Upper lobe of left lung (tissue), 6 donors: ENCODE measurements around the gene DCUN1D4. TPM values are rescaled to one million over a fixed set of nuclear protein-coding genes. Genes with fewer than 3 reads are reported as not detected.

ENCODE experiments used
- ATAC-seq, 2 donors: fragments of 200-7000 bp; cut with Tn5 transposase; one replicate each; pipeline ENCODE4 v1.9.1; 2022; ENCODE audit warnings: mild to moderate bottlenecking in 2 of 2, moderate library complexity in 2 of 2; ENCODE audit not compliant: low FRiP score in 2 of 2
- DNase-seq, 2 donors: peaks; one replicate each; pipeline ENCODE4 v3.0.0-alpha.2; 2019 to 2020
- H3K27ac ChIP-seq, 4 donors: fragments of 200-600 bp; sonication (generic); one replicate each; pipeline ENCODE4 v1.5.1; 2016 to 2019
- H3K27me3 ChIP-seq, 4 donors: fragments of 200-600 bp; sonication (generic); one replicate each; pipeline ENCODE4 v1.5.1; 2017 to 2019
- H3K36me3 ChIP-seq, 4 donors: fragments of 200-600 bp; sonication (generic); one replicate each; pipeline ENCODE4 v1.5.1; 2016 to 2019
- H3K4me1 ChIP-seq, 4 donors: fragments of 200-600 bp; sonication (generic); one replicate each; pipeline ENCODE4 v1.5.1; 2018 to 2019
- H3K4me3 ChIP-seq, 4 donors: fragments of 200-600 bp; sonication (generic); one replicate each; pipeline ENCODE4 v1.5.1; 2017 to 2019; ENCODE audit warnings: mild to moderate bottlenecking in 2 of 4, moderate library complexity in 1 of 4
- H3K9me3 ChIP-seq, 4 donors: fragments of 200-600 bp; sonication (generic); one replicate each; pipeline ENCODE4 v1.5.1; 2018 to 2019
- CTCF ChIP-seq, 6 experiments: fragments of 450-650 bp in 4 of 6; fragments of 200-600 bp in 2 of 6; sonication (generic) in 2 of 6; IDR thresholded peaks; one replicate each; pipeline ENCODE4 v1.5.1; 2016 to 2019; ENCODE audit warnings: antibody characterized with exemption in 6 of 6
- EP300 ChIP-seq, 4 donors: sonication (generic); formaldehyde crosslinking; IDR thresholded peaks; one replicate each; pipeline ENCODE4 v1.5.1; 2017; ENCODE audit warnings: antibody characterized with exemption in 4 of 4, control low read depth in 2 of 4
- POLR2A ChIP-seq, 4 donors: fragments of 450-650 bp; IDR thresholded peaks; one replicate each; pipeline ENCODE4 v1.5.1; 2016 to 2017; ENCODE audit warnings: antibody characterized with exemption in 4 of 4, mild to moderate bottlenecking in 2 of 4
- POLR2AphosphoS5 ChIP-seq, 2 donors: sonication (generic); formaldehyde crosslinking; IDR thresholded peaks; one replicate each; pipeline ENCODE4 v1.5.1; 2017; ENCODE audit warnings: antibody characterized with exemption in 2 of 2
- WGBS, 2 donors: methylation state at CpG; one replicate each; pipeline ENCODE4 v1.1.5; 2017 to 2018; 5-methylcytosine and 5-hydroxymethylcytosine counted together
- total RNA-seq, 6 donors: library from RNA; depleted of rRNA in 4 of 6; stranded (reverse); fragments of >200 nt in 4 of 6; gene quantifications; one replicate each; pipeline versions ENCODE4 v1.1.0 to v1.2.1, GENCODE V29; 2016 to 2021
- donor health status: DM: no; HTN: no; CAD: no; lungs with moderate emphysema.
- donor health status: DM: no; HTN: yes; CAD: no; lungs with severe emphysema.

The DCUN1D4 gene
- total RNA-seq, 6 donors from 2014 or later, result 18.8 to 47.6 (median 31.2) TPM

GRCh38 chr4:51831133-51831532, 11.8 kb upstream of the DCUN1D4 start:
- H3K4me3 ChIP-seq, result no peak overlapping the region
- peak in 1 of 2 donors; percentile 47 for DNase-seq
- H3K36me3 ChIP-seq, result no peaks in the 10 kb centered on the region
- 25 to 29% methylated on average over 3 of the region's 3 CpGs for WGBS, 2 donors
- no peaks in the 10 kb centered on the region for H3K4me1 ChIP-seq
- ATAC-seq, result peak in 1 of 2 donors; percentile 81
- no peaks in the 10 kb centered on the region for H3K27me3 ChIP-seq
- no peak overlapping the region for H3K27ac ChIP-seq
- TF ChIP-seq EP300 (IDR thresholded peaks at IDR 0.05) (no peak), POLR2A (IDR thresholded peaks at IDR 0.05) (no peak), CTCF (IDR thresholded peaks at IDR 0.05) (peak in 5 of 6 experiments; percentile 40 to 67 (median 48)), POLR2AphosphoS5 (IDR thresholded peaks at IDR 0.05) (no peak)
- no peaks in the 10 kb centered on the region for H3K9me3 ChIP-seq

GRCh38 chr4:51833236-51833635, 9.7 kb upstream of the DCUN1D4 start:
- no peak overlapping the region for H3K27ac ChIP-seq
- no peaks in the 10 kb centered on the region for H3K4me1 ChIP-seq
- no peaks in the 10 kb centered on the region for H3K9me3 ChIP-seq
- H3K4me3 ChIP-seq, result no peak overlapping the region
- no peak for TF ChIP-seq EP300 (IDR thresholded peaks at IDR 0.05)
- TF ChIP-seq POLR2AphosphoS5 (IDR thresholded peaks at IDR 0.05), result no peak
- no peak for TF ChIP-seq POLR2A (IDR thresholded peaks at IDR 0.05)
- TF ChIP-seq CTCF (IDR thresholded peaks at IDR 0.05), result no peak
- DNase-seq (no peak), ATAC-seq (no peak)
- no peaks in the 10 kb centered on the region for H3K36me3 ChIP-seq
- H3K27me3 ChIP-seq, result no peaks in the 10 kb centered on the region

- Histone ChIP-seq H3K4me1 (no peaks in the 10 kb centered on the region), H3K9me3 (no peaks in the 10 kb centered on the region), H3K36me3 (no peaks in the 10 kb centered on the region), H3K4me3 (no peak overlapping the region), H3K27ac (no peak overlapping the region), H3K27me3 (no peaks in the 10 kb centered on the region)
- no peak for TF ChIP-seq EP300 (IDR thresholded peaks at IDR 0.05)
- TF ChIP-seq CTCF (IDR thresholded peaks at IDR 0.05), result no peak
- no peak for TF ChIP-seq POLR2A (IDR thresholded peaks at IDR 0.05)
- TF ChIP-seq POLR2AphosphoS5 (IDR thresholded peaks at IDR 0.05), result no peak
- DNase-seq, result no peak
- no peak for ATAC-seq
- 88 to 100% methylated on average over 1 of the region's 1 CpG for WGBS, 2 donors
These were observed 7.9 kb upstream of the DCUN1D4 start for GRCh38 chr4:51835079-51835478.

- H3K4me3 ChIP-seq, result no peak overlapping the region
- H3K9me3 ChIP-seq, result no peaks in the 10 kb centered on the region
- H3K27me3 ChIP-seq, result no peaks in the 10 kb centered on the region
- DNase-seq (no peak), ATAC-seq (no peak)
- TF ChIP-seq EP300 (IDR thresholded peaks at IDR 0.05) (no peak), POLR2AphosphoS5 (IDR thresholded peaks at IDR 0.05) (no peak), CTCF (IDR thresholded peaks at IDR 0.05) (no peak), POLR2A (IDR thresholded peaks at IDR 0.05) (no peak)
- H3K27ac ChIP-seq, result no peak overlapping the region
- H3K4me1 ChIP-seq, result no peaks in the 10 kb centered on the region
- 60 to 67% methylated on average over 1 of the region's 1 CpG for WGBS, 2 donors
- H3K36me3 ChIP-seq, result no peaks in the 10 kb centered on the region
These were observed 7.1 kb upstream of the DCUN1D4 start for GRCh38 chr4:51835855-51836254.

- TF ChIP-seq POLR2AphosphoS5 (IDR thresholded peaks at IDR 0.05) (no peak), CTCF (IDR thresholded peaks at IDR 0.05) (no peak), EP300 (IDR thresholded peaks at IDR 0.05) (no peak), POLR2A (IDR thresholded peaks at IDR 0.05) (no peak)
- Histone ChIP-seq H3K4me1 (peaks cover 0 to under 1% (median 0%) of the 10 kb centered on the region in 4 donors), H3K27me3 (no peaks in the 10 kb centered on the region), H3K36me3 (no peaks in the 10 kb centered on the region), H3K27ac (no peak overlapping the region), H3K9me3 (no peaks in the 10 kb centered on the region), H3K4me3 (no peak overlapping the region)
- peak in 1 of 2 donors; percentile 32 for ATAC-seq
- 45 to 48% methylated on average over 4 of the region's 4 CpGs for WGBS, 2 donors
- DNase-seq, result no peak
These were observed 6.4 kb upstream of the DCUN1D4 start for GRCh38 chr4:51836549-51836948.
